ENCODE data around the gene ATP5MK. TPM values are rescaled to one million over a fixed set of nuclear protein-coding genes. Genes with fewer than 3 reads are reported as not detected.

The ATP5MK gene
- total RNA-seq, 2 experiments from 2014 or later = 117 to 307 TPM

DNA sequence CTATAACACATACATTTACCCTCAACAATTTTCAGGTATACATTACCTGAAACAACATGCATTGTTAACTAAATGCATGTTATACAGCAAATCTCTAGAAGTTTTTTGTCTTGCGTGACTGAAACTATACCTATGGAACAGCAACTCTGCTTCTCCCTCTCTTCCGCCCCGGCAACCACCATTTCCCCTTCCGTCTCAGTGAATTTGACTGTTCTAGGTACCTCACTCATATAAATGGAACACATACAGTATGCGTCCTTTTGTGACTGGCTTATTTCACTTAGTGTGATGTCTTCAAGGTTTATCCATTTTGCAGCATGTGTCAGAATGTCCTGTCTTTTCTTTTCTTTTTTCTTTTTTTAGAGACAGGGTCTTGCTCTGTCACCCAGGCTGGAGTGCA, 33.4 kb upstream of the ATP5MK start:
- H3K36me3 ChIP-seq (ENCODE audit: insufficient read depth, low read length) = peaks cover 98% of the 10 kb centered on the region
- no peak overlapping the region for H3K27ac ChIP-seq (ENCODE audit: low read depth, low read length, poor library complexity, severe bottlenecking)
- H3K4me1 ChIP-seq (ENCODE audit: insufficient read depth, low read length, poor library complexity, severe bottlenecking) = peaks cover 2% of the 10 kb centered on the region
- no peak for DNase-seq (ENCODE audit: low spot score)
- H4K20me1 ChIP-seq (ENCODE audit: insufficient read depth, low read length) = no peaks in the 10 kb centered on the region
- intact Hi-C loops (cut with micrococcal nuclease; ENCODE audit: unreplicated experiment) = no loop called here
- H3K4me2 ChIP-seq (ENCODE audit: low read length) = no peak overlapping the region
- ChIA-PET CTCF (ENCODE audit: unreplicated experiment) (no interaction called here), POLR2A (no interaction called here)
- no peaks in the 10 kb centered on the region for H3K79me2 ChIP-seq (ENCODE audit: insufficient read depth, low read depth, low read length)
- H3K9me3 ChIP-seq (ENCODE audit: low read length) = no peaks in the 10 kb centered on the region
- no peaks in the 10 kb centered on the region for H3K9me2 ChIP-seq (ENCODE audit: insufficient read depth, low read length)
- H3K4me3 ChIP-seq (ENCODE audit: low read depth, low read length, poor library complexity, severe bottlenecking) = no peak overlapping the region
- BruUV-seq (replicated peaks) = no TSS peak
- TF ChIP-seq EZH2phosphoT487 (IDR thresholded peaks at IDR 0.05; ENCODE audit: borderline replicate concordance, low read depth, low read length) = no peak
- TF ChIP-seq, protein P1, sequence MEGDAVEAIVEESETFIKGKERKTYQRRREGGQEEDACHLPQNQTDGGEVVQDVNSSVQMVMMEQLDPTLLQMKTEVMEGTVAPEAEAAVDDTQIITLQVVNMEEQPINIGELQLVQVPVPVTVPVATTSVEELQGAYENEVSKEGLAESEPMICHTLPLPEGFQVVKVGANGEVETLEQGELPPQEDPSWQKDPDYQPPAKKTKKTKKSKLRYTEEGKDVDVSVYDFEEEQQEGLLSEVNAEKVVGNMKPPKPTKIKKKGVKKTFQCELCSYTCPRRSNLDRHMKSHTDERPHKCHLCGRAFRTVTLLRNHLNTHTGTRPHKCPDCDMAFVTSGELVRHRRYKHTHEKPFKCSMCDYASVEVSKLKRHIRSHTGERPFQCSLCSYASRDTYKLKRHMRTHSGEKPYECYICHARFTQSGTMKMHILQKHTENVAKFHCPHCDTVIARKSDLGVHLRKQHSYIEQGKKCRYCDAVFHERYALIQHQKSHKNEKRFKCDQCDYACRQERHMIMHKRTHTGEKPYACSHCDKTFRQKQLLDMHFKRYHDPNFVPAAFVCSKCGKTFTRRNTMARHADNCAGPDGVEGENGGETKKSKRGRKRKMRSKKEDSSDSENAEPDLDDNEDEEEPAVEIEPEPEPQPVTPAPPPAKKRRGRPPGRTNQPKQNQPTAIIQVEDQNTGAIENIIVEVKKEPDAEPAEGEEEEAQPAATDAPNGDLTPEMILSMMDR (conservative IDR thresholded peaks at IDR 0.05; ENCODE audit: low read length) = no peak
- H2AFZ ChIP-seq (ENCODE audit: low read length) = no peak overlapping the region

DNA sequence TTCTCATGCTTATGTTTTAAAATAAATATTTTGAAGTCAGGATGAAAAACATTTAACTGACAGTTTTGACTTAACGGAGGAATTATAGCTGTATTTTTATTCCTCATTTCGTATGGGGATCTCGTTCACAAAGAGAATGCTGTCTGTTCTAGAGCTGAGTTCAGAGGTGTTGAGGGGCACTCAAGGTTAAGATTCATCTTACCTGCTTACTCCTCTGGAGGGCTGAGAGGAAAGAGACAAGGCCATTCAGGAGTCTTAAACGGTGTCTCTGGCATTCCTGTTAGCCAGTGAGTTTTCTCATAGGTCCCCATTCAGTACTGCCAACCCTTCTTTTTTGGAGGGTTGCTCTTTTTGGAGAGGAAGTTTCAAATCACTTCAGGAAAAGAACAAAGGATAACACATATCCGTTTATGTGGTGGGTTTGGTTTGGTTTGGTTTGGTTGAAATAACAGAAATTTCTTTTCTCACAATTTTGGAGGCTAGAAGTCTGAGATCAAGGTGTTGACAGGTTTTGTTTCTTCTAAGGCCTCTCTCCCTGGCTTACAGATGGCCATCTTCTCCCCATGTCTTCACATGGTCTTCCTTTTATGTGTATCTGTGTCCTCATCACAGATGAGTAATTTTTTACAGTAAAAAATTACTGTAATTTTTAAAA, 32.8 kb upstream of the ATP5MK start:
- Histone ChIP-seq H3K27ac (ENCODE audit: low read depth, low read length, poor library complexity, severe bottlenecking) (no peak overlapping the region), H3K4me3 (ENCODE audit: low read depth, low read length, poor library complexity, severe bottlenecking) (no peak overlapping the region), H3K79me2 (ENCODE audit: insufficient read depth, low read depth, low read length) (no peaks in the 10 kb centered on the region), H3K36me3 (ENCODE audit: insufficient read depth, low read length) (peaks cover 98% of the 10 kb centered on the region), H3K9me3 (ENCODE audit: low read length) (no peaks in the 10 kb centered on the region), H3K9me2 (ENCODE audit: insufficient read depth, low read length) (no peaks in the 10 kb centered on the region), H2AFZ (ENCODE audit: low read length) (no peak overlapping the region), H3K4me1 (ENCODE audit: insufficient read depth, low read length, poor library complexity, severe bottlenecking) (no peaks in the 10 kb centered on the region), H3K4me2 (ENCODE audit: low read length) (no peak overlapping the region), H4K20me1 (ENCODE audit: insufficient read depth, low read length) (no peaks in the 10 kb centered on the region)
- POLR2A ChIA-PET = interaction anchor here (0.6 to 1.1 kb wide), 2 partner anchors 56 to 77 kb away, joined by 3 read pairs; no protein-coding TSS in a partner anchor
- TF ChIP-seq EZH2phosphoT487 (IDR thresholded peaks at IDR 0.05; ENCODE audit: borderline replicate concordance, low read depth, low read length) = no peak
- TF ChIP-seq, protein P1 (conservative IDR thresholded peaks at IDR 0.05; ENCODE audit: low read length) = no peak
- no TSS peak for BruUV-seq (replicated peaks)
- no peak for DNase-seq (ENCODE audit: low spot score)
- CTCF ChIA-PET (ENCODE audit: unreplicated experiment) = no interaction called here
- intact Hi-C loops (cut with micrococcal nuclease; ENCODE audit: unreplicated experiment) = no loop called here

DNA sequence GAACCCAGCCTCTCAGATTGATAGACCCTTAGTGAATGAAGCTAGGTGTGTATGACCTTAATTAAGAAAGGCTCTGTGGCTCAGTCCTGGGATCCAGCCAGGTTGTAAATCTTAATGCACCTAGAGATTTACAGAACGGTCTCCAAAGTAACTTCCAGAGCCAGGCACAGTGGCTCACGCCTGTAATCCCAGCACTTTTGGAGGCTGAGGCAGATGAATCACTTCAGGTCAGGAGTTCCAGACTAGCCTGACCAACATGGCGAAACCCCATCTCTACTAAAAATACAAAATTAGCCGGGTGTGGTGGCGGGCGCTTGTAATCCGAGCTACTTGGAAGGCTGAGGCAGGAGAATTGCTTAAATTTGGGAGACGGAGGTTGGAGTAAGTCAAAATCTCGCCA, 31.6 kb upstream of the ATP5MK start:
- H4K20me1 ChIP-seq (ENCODE audit: insufficient read depth, low read length) = no peaks in the 10 kb centered on the region
- ChIA-PET POLR2A (interaction anchor here (1.1 kb wide), 1 partner anchor 58 kb away, joined by 3 read pairs; no protein-coding TSS in a partner anchor), CTCF (ENCODE audit: unreplicated experiment) (no interaction called here)
- no peaks in the 10 kb centered on the region for H3K4me1 ChIP-seq (ENCODE audit: insufficient read depth, low read length, poor library complexity, severe bottlenecking)
- H3K4me3 ChIP-seq (ENCODE audit: low read depth, low read length, poor library complexity, severe bottlenecking) = no peak overlapping the region
- no peak overlapping the region for H2AFZ ChIP-seq (ENCODE audit: low read length)
- DNase-seq (ENCODE audit: low spot score) = no peak
- H3K79me2 ChIP-seq (ENCODE audit: insufficient read depth, low read depth, low read length) = no peaks in the 10 kb centered on the region
- peaks cover 98% of the 10 kb centered on the region for H3K36me3 ChIP-seq (ENCODE audit: insufficient read depth, low read length)
- H3K27ac ChIP-seq (ENCODE audit: low read depth, low read length, poor library complexity, severe bottlenecking) = no peak overlapping the region
- no peak overlapping the region for H3K4me2 ChIP-seq (ENCODE audit: low read length)
- intact Hi-C loops (cut with micrococcal nuclease; ENCODE audit: unreplicated experiment) = loop anchor here (2.0 kb wide), 1 partner anchor 25 kb away; the partner anchor contains the start of gene CALHM2
- TF ChIP-seq, protein P1 (conservative IDR thresholded peaks at IDR 0.05; ENCODE audit: low read length) = no peak
- no peak for TF ChIP-seq EZH2phosphoT487 (IDR thresholded peaks at IDR 0.05; ENCODE audit: borderline replicate concordance, low read depth, low read length)
- no peaks in the 10 kb centered on the region for H3K9me2 ChIP-seq (ENCODE audit: insufficient read depth, low read length)
- BruUV-seq (replicated peaks) = no TSS peak
- no peaks in the 10 kb centered on the region for H3K9me3 ChIP-seq (ENCODE audit: low read length)

Measured in OCI-LY7 (cell line).